H9 (cell line): ENCODE data around the gene TCN2. TPM values are rescaled to one million over a fixed set of nuclear protein-coding genes. Genes with fewer than 3 reads are reported as not detected.

ENCODE experiments used
- DNase-seq: peaks from one replicate; pipeline ENCODE4 v3.0.0-alpha.2; 2017
- H2AFZ ChIP-seq: one replicate; pipeline ENCODE4 v1.6.1; 2013; ENCODE audit warnings: mild to moderate bottlenecking, low read length, control low read depth, moderate library complexity
- H2AK5ac ChIP-seq: 2 replicates; pipeline ENCODE4 v1.6.1; 2013; ENCODE audit warnings: low read length, control low read depth, mixed read lengths; ENCODE audit not compliant: insufficient read length
- H2BK120ac ChIP-seq: one replicate; pipeline ENCODE4 v1.6.1; 2013; ENCODE audit warnings: low read depth, mild to moderate bottlenecking, low read length, control low read depth, inconsistent platforms; ENCODE audit not compliant: poor library complexity, severe bottlenecking
- H2BK12ac ChIP-seq: 2 replicates; pipeline ENCODE4 v1.6.1; 2013; ENCODE audit warnings: low read length, control low read depth, mixed read lengths, low read depth; ENCODE audit not compliant: insufficient read length
- H2BK15ac ChIP-seq: 2 replicates; pipeline ENCODE4 v1.6.1; 2013; ENCODE audit warnings: low read depth, low read length, control low read depth
- H2BK20ac ChIP-seq: one replicate; pipeline ENCODE4 v1.6.1; 2013; ENCODE audit warnings: low read depth, mild to moderate bottlenecking, low read length, control low read depth, inconsistent platforms; ENCODE audit not compliant: poor library complexity, severe bottlenecking
- H2BK5ac ChIP-seq: 2 replicates; pipeline ENCODE4 v1.6.1; 2013; ENCODE audit warnings: low read length, control low read depth, mixed read lengths; ENCODE audit not compliant: insufficient read length
- H3K14ac ChIP-seq: 2 replicates; pipeline ENCODE4 v1.6.1; 2013; ENCODE audit warnings: low read length, control low read depth; ENCODE audit not compliant: insufficient read depth
- H3K18ac ChIP-seq: 2 replicates; pipeline ENCODE4 v1.6.1; 2013; ENCODE audit warnings: low read depth, mild to moderate bottlenecking, mixed read lengths, low read length, control low read depth; ENCODE audit not compliant: insufficient read length
- H3K23ac ChIP-seq: 2 replicates; pipeline ENCODE4 v1.6.1; 2013; ENCODE audit warnings: low read length, control low read depth, mixed read lengths, low read depth; ENCODE audit not compliant: insufficient read length
- H3K23me2 ChIP-seq: 2 replicates; pipeline ENCODE4 v1.6.1; 2013; ENCODE audit warnings: low read depth, mild to moderate bottlenecking, mixed read lengths, low read length, control low read depth; ENCODE audit not compliant: insufficient read length, poor library complexity, severe bottlenecking
- H3K27ac ChIP-seq: 2 replicates; pipeline ENCODE4 v1.5.1; 2013; ENCODE audit warnings: low read length, control low read depth, mixed read lengths, low read depth; ENCODE audit not compliant: insufficient read length
- H3K27me3 ChIP-seq: 2 replicates; pipeline ENCODE4 v1.6.1; 2013; ENCODE audit warnings: low read length, control low read depth, inconsistent platforms; ENCODE audit not compliant: insufficient read depth
- H3K4ac ChIP-seq: 2 replicates; pipeline ENCODE4 v1.6.1; 2013; ENCODE audit warnings: low read depth, mild to moderate bottlenecking, control low read depth, inconsistent platforms, low read length, moderate library complexity
- H3K4me1 ChIP-seq: 2 replicates; pipeline ENCODE4 v1.6.1; 2013; ENCODE audit warnings: low read length, control low read depth, inconsistent platforms; ENCODE audit not compliant: insufficient read depth
- H3K4me2 ChIP-seq: 2 replicates; pipeline ENCODE4 v1.6.1; 2013; ENCODE audit warnings: low read length, control low read depth, mixed read lengths; ENCODE audit not compliant: insufficient read length, insufficient read depth
- H3K56ac ChIP-seq: 2 replicates; pipeline ENCODE4 v1.6.1; 2013; ENCODE audit warnings: low read depth, mild to moderate bottlenecking, mixed read lengths, low read length, control low read depth; ENCODE audit not compliant: insufficient read length
- H3K79me1 ChIP-seq: 2 replicates; pipeline ENCODE4 v1.6.1; 2013; ENCODE audit warnings: low read depth, mild to moderate bottlenecking, moderate library complexity, low read length, control low read depth, inconsistent platforms; ENCODE audit not compliant: insufficient read depth, poor library complexity, severe bottlenecking
- H3K79me2 ChIP-seq: 2 replicates; pipeline ENCODE4 v1.6.1; 2013; ENCODE audit warnings: low read length, control low read depth, inconsistent platforms; ENCODE audit not compliant: insufficient read depth
- H3K9ac ChIP-seq: 2 replicates; pipeline ENCODE4 v1.6.1; 2013; ENCODE audit warnings: low read length, control low read depth, mixed read lengths; ENCODE audit not compliant: insufficient read length; ENCODE audit errors: extremely low read depth
- H3K9me3 ChIP-seq: one replicate; pipeline ENCODE4 v1.6.1; 2013; ENCODE audit warnings: low read depth, low read length, inconsistent platforms; ENCODE audit not compliant: control insufficient read depth
- H3T11ph ChIP-seq: one replicate; pipeline ENCODE4 v1.6.1; 2013; ENCODE audit warnings: mild to moderate bottlenecking, low read length, control low read depth, inconsistent platforms
- H4K20me1 ChIP-seq: one replicate; pipeline ENCODE4 v1.6.1; 2013; ENCODE audit not compliant: control insufficient read depth, insufficient read length, insufficient read depth
- H4K5ac ChIP-seq: 2 replicates; pipeline ENCODE4 v1.6.1; 2013; ENCODE audit warnings: low read depth, mild to moderate bottlenecking, mixed read lengths, low read length, control low read depth; ENCODE audit not compliant: insufficient read length
- H4K8ac ChIP-seq: replicated peaks from 2 replicates; pipeline ENCODE4 v1.6.1; 2013; ENCODE audit warnings: low read length, control low read depth, mixed read lengths, low read depth; ENCODE audit not compliant: insufficient read length
- H4K91ac ChIP-seq: 2 replicates; pipeline ENCODE4 v1.6.1; 2013; ENCODE audit warnings: low read depth, mild to moderate bottlenecking, moderate library complexity, mixed read lengths, low read length, control low read depth; ENCODE audit not compliant: insufficient read length
- H3K27ac Mint-ChIP-seq, 3 experiments: 2 replicates in 2 of 3; 3 replicates in 1 of 3; pipeline ENCODE4 v1.8.0; 2020 to 2021; ENCODE audit warnings: mixed read lengths in 3 of 3, mild to moderate bottlenecking in 1 of 3, moderate library complexity in 1 of 3
- H3K27me3 Mint-ChIP-seq: 2 replicates; pipeline ENCODE4 v1.8.0; 2021; ENCODE audit warnings: low read depth, mild to moderate bottlenecking, moderate library complexity, mixed read lengths
- H3K36me3 Mint-ChIP-seq, 3 experiments: 2 replicates in 2 of 3; 3 replicates in 1 of 3; pipeline ENCODE4 v1.8.0; 2020 to 2021; ENCODE audit warnings: low read depth in 3 of 3, mixed read lengths in 3 of 3; ENCODE audit not compliant: insufficient read depth in 1 of 3
- H3K4me1 Mint-ChIP-seq, 2 experiments: 2 replicates each; pipeline ENCODE4 v1.8.0; 2020; ENCODE audit warnings: mixed read lengths in 2 of 2
- H3K4me3 Mint-ChIP-seq, 2 experiments: 2 replicates in 1 of 2; 3 replicates in 1 of 2; pipeline ENCODE4 v1.8.0; 2020 to 2021; ENCODE audit warnings: mild to moderate bottlenecking in 2 of 2, mixed read lengths in 2 of 2, moderate library complexity in 1 of 2
- H3K9me3 Mint-ChIP-seq, 2 experiments: 2 replicates in 1 of 2; 3 replicates in 1 of 2; pipeline ENCODE4 v1.8.0; 2020; ENCODE audit warnings: mild to moderate bottlenecking in 2 of 2, mixed read lengths in 2 of 2, moderate library complexity in 1 of 2
- CTCF ChIP-seq: fragments of 200-600 bp; sonication (generic); conservative IDR thresholded peaks from 3 replicates; pipeline ENCODE4 v1.8.0; 2021; ENCODE audit warnings: antibody characterized with exemption, mild to moderate bottlenecking
- WGBS: extraction: QIAGEN DNeasy Blood & Tissue Kit; methylation state at CpG from one replicate; pipeline ENCODE4 v1.1.7; 2013; ENCODE audit warnings: missing lambda C conversion rate, low lambda C conversion rate, mixed read lengths; ENCODE audit not compliant: insufficient read length; ENCODE audit errors: extremely low coverage; 5-methylcytosine and 5-hydroxymethylcytosine counted together
- total RNA-seq: library from RNA; stranded (reverse); gene quantifications from 2 replicates; pipeline ENCODE4 v1.2.1, GENCODE V29; 2021

The TCN2 gene
- total RNA-seq, 1 experiment from 2014 or later, result 42.2 TPM

DNA sequence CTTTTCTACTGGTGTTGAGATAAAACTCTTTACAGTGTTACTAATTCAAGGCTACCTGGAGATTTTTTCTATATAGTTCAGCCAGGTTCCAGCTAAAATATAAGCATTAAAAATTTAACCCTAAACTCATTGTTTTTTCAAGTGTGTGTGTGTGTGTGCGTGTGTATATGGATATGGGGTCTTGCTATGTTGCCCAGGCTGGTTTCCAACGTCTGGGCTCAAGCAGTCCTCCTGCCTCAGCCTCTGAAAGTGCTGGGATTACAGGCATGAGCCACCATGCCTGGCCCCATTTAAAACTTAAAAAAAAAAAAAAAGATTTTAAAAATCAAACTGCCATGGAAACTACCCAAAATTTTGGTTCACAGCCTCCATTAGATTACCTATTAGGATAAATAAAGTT is 10.8 kb upstream of the TCN2 start:
- Histone ChIP-seq H2BK12ac (no peak overlapping the region), H4K91ac (no peak overlapping the region), H3T11ph (no peak overlapping the region), H3K4ac (no peak overlapping the region), H4K5ac (no peak overlapping the region), H3K9me3 (no peaks in the 10 kb centered on the region), H2BK20ac (no peak overlapping the region), H3K27me3 (no peaks in the 10 kb centered on the region), H2AFZ (no peak overlapping the region), H2BK5ac (no peak overlapping the region), H3K23ac (no peak overlapping the region), H3K9ac (no peak overlapping the region), H2BK120ac (no peak overlapping the region), H3K27ac (no peak overlapping the region), H3K18ac (no peak overlapping the region), H4K20me1 (no peaks in the 10 kb centered on the region), H3K79me1 (no peaks in the 10 kb centered on the region), H3K4me2 (no peak overlapping the region), H4K8ac (no peak overlapping the region), H2AK5ac (no peak overlapping the region), H3K4me1 (no peaks in the 10 kb centered on the region), H3K23me2 (peaks cover 2% of the 10 kb centered on the region), H2BK15ac (no peak overlapping the region), H3K14ac (no peak overlapping the region), H3K56ac (no peak overlapping the region), H3K79me2 (peaks cover 3% of the 10 kb centered on the region)
- no peak for TF ChIP-seq CTCF
- Mint-ChIP-seq H3K9me3 (no peaks in the 10 kb centered on the region; a peak in 1 of 5 replicates), H3K27ac (no peak overlapping the region), H3K4me3 (no peak overlapping the region), H3K27me3 (peaks cover 21% of the 10 kb centered on the region), H3K36me3 (no peaks in the 10 kb centered on the region; a peak in 1 of 7 replicates), H3K4me1 (no peaks in the 10 kb centered on the region)
- no CpG with 5 or more reads among the region's 2 CpGs for WGBS
- no peak for DNase-seq
